Thyroid gland (tissue), 4 donors: ENCODE results near the gene HBM.

Experiments used
- CTCF ChIP-seq, 6 experiments: fragments of 200-600 bp in 3 of 6; fragments of 450-650 bp in 3 of 6; sonication (generic) in 3 of 6; IDR thresholded peaks; one replicate each; pipeline ENCODE4 v1.5.1; 2016 to 2019; ENCODE audit warnings: antibody characterized with exemption in 6 of 6, mild to moderate bottlenecking in 2 of 6, inconsistent platforms in 1 of 6, moderate library complexity in 1 of 6
- POLR2A ChIP-seq, 2 donors: fragments of 450-650 bp; IDR thresholded peaks; one replicate each; pipeline ENCODE4 v1.6.1; 2017; ENCODE audit warnings: antibody characterized with exemption in 2 of 2, mild to moderate bottlenecking in 2 of 2, moderate library complexity in 1 of 2

DNA sequence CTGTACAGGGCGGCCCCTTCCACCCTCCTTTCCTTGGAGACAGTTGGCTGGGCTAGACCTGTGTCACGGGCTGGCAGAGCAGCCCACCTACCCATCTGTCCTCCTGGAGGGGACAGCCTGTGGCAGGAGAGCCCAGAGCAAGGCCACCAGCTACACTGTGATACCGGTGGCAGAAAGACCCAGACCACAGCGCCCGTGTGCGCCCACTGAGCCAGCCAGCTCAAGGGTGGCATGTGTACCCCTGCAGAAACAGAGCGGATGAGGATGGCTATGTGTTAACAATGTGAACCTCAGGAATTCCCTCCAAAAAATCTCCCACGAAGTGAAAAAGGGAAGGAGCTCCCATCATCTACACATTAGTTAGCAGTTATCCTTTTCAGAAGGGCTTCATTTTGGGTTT, 21.6 kb downstream of the HBM start:
- TF ChIP-seq CTCF (IDR thresholded peaks at IDR 0.05) (no peak), POLR2A (IDR thresholded peaks at IDR 0.05) (no peak)
